CD4-positive, alpha-beta T cell treated with Interleukin-1 beta for 1 hour (primary cell): ENCODE data around the gene GPLD1.
"Not testable (repeated sequence)": the region's sequence is repeated elsewhere in the genome, so short reads cannot be mapped to it uniquely, and the experiment has no call there.

ENCODE experiments used
- DNase-seq, 2 donors: peaks; one replicate each; pipeline ENCODE4 v3.0.0-alpha.2; 2020 to 2022

GPLD1 gene

DNA sequence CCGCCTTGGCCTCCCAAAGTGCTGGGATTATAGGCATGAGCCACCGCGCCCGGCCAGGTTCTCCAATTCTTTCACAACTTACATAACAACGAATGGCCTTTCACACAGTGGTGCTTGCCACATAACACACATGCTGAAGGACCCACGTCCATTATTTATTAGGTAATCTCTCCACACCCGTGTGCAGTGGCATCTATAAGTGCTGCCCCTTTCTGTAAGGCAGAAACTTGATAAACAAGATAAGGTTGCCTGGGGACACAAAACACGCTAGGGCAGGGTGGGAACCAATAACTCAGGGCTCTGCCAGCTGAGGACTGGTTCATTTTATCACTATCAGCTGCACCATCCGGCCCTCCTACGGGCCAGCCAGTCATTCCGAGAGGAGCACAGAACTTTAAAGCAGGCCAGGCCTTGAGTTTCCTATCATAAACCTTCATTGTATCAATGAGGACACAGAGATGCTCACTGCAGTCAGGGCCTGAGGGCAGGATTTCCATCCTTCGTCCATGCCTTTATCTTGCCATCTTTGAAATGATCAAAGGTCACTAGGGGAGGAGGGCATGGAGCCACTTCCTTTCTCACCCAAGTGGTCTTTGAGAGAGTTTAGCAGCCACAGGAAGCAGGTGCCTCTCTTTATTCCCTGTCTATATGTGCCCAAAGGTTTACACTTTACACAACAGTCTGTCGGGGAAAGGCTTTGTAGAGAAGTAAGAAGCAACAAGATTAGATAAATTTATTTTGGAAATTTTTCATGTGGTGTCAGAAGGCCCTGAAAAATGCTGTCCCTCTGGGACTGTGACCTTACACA lies 37.6 kb downstream of the GPLD1 start:
- no peak for DNase-seq

DNA sequence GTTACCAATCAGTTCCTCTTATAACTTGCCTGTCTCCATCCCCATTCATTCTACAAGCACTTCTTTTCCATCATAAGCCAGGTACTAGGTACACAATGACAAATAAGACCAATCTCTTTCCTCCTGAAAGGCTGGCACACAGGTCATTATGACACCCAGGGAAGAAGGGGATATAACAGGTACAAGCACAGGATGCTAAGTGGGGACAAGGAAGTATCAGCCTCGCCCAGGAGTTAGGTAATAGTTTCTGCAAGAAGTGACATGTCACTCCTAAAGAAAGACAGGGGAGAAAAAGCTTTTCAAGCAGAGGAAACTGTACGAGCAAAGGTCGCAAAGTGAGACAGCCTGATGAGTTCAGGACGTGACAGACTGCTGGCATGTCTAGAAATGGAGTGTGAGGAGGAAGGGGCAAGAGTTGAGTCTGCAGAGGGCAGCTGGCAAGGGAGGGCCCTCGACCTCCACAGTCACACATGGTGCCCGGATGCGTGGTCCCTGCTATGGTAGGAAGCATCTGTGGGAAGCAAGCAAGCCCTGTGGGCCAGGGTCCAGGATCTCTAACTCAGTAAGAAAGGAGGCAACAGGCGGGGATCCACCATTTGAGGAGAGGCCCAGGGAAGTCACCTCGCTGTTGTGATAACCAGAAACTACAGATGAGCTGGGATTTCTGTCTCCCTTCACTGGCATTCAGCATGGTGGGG lies 40.4 kb downstream of the GPLD1 start:
- no peak for DNase-seq

DNA sequence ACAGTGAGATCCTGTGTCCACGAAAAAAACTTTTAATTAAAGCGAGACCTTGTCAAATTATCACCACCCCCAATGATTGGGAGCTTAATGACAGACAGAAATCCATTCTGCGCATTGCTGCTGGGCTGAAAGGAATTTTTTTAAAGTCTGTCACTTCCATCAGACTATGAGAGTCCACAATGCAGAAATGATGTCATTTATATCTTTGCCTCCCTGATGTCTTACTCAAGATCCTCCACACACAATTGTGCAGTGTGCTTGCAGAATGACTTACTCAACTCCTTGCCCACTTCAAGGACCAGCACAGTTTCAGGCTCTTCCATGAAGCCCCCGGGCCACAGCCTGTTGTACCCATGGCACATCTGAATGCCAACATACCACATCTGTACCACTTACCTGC lies 41.0 kb downstream of the GPLD1 start:
- no peak for DNase-seq

DNA sequence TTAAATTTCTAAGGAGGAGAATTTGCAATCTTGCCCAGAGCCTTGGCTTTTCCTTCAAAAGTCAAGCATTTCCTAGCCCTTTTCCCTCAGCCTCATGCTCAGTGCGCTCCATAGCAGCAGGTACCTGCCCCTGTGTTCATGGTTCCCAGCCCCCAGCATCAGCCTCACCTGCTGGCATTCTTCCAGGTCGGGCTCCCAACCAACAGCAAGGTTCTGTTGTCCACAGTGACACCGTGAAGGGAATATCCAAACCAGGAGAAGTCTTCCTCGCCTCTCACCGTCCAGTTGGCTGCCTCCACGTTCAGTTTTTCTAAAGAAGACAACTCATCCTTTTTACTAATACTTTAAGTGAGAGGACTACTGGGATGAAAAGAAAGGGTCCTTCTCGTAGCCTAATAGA lies 42.7 kb downstream of the GPLD1 start:
- DNase-seq: no peak

DNA sequence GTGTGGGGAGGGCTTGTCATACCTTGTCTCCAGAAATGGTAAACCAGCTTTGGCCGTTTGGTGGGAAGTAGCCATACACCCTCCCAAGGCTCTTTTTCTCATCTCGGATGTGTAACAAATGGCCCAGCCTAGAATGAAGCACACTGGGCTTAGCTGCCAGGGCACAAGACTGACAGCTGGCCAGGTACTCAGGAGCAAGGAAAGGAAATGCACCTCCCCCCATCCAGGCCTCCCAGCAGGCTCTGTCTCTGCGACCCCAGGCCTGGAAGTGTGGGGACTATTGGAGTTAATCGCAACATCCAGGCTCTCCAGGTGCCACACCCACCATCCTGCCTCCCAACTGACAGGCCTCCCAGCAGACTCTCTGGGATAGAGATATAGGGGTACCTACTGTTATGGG lies 43.7 kb downstream of the GPLD1 start:
- DNase-seq: no peak

DNA sequence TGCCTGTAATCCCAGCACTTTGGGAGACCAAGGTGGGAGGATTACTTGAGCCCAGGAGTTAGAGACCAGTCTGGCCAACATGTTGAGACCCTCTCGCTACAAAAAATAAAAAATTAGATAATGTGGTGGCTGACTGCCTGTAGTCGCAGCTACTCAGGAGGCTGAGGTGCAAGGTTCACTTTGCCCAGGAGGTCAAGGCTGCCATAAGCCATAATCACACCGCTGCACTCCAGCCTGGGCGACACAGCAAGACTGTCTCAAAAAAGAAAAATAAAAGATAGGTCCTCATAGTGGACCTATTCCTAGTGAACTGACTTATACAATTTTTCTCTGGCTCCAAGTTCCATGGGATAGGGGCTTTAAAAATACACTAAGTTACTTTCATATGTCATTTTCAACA lies 44.8 kb downstream of the GPLD1 start:
- no peak for DNase-seq

DNA sequence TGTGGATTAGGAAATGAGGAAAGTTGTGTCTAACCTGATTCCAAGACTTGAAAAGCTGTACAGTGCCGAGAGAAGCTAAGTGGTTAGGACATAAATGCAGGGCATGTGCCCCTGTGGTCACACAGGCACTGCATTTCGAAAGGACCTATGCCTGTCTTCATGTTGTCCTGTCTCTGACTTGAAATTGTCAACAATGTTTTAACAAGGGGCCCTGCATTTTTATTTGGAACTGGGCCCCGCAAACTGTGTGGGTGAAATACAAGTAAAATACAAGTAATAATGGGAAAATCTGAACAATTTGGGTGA lies 47.8 kb downstream of the GPLD1 start:
- no peak for DNase-seq

DNA sequence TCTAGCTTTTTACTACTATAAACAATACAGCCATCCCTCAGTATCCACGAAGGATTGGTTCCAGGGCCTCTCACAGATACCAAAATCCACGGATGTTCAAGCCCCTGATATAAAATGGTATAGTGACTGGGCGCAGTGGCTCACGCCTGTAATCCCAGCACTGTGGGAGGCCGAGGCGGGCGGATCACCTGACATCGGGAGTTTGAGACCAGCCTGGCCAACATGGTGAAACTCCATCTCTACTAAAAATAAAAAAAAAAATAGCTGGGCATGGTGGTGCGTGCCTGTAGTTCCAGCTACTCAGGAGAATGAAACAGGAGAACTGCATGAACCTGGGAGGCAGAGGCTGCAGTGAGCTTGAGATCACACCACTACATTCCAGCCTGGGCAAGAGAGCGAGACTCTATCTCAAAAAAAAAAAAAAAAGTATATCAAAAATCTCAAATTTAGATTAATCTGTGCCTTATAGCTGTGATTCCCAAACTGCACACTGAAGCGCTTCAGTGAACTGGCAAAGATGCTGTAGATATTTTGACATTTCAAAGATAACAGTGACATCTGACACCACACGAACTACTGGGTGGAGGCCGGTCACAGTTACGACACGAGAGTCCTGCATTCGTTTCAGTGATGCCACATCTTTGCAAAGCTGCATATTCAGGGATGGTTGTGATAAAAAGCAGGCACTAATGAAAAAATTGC lies 48.3 kb downstream of the GPLD1 start:
- no peak for DNase-seq

DNA sequence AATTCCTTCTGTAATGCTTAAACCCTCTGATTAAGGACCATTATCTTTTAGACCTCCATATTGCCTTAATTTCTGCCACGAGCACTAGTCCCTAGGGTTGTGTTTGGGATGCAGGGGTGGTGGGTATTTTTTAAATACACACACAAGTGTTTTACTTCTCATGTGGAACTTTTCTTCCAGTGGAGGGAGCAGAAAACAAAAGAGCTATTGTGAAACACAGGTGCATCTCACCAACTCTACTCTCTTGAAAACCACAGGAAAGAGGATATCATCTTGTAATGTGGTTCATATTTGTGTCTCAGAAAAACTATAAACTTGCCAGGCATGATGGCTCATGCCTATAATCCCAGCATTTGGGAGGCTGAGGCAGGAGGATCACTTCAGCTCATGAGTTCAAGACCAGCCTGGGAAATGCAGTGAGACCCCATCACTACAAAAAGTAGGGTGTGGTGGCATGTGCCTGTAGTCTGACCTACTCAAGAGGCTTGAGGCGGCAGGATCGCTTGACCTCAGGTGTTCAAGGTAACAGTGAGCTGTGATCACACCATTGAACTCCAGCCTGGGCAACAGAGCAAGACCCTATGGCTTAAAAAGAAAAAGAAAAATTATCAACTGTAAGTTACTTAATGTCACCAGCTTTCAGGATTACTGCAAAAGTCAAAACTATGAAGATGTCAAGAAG lies 49.4 kb downstream of the GPLD1 start:
- no peak for DNase-seq

DNA sequence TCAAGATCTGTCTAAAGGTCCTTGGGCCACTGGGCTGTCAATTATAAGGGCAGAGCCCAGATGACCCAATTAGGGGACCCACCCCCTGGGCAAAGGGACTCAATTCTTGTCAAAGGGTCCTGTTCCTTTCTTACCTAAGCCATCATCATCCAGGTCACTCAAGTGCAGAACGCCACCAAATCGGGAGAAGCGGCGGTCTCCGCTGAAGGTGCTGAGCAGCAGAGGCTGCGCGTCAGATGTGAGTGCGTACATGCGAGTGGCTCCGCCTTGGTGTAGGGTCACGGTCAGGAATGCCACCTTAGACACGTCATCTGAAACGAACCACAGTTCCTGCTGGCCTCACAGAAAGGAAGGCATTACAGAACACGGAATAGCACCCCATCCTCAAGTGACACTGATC lies 52.4 kb downstream of the GPLD1 start:
- no peak for DNase-seq

DNA sequence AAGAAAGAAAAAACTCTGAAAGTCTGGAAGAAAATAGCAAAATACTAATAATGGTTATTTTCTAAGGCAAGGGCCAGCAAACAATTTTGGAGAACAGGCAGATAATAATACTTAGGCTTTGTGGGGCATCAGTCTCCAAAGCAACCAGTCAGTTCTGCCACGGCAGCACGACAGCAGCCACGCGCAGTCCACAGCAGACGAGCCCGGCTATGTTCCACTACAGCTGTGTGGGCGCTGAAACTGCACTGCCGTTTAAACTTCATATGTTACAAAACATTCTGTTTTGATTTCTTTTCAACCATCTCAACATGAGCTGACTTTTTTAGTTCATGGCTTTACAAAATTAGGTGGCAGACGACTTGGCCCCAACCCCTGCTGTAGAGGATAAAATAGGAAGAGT lies 56.8 kb downstream of the GPLD1 start:
- DNase-seq: no peak

DNA sequence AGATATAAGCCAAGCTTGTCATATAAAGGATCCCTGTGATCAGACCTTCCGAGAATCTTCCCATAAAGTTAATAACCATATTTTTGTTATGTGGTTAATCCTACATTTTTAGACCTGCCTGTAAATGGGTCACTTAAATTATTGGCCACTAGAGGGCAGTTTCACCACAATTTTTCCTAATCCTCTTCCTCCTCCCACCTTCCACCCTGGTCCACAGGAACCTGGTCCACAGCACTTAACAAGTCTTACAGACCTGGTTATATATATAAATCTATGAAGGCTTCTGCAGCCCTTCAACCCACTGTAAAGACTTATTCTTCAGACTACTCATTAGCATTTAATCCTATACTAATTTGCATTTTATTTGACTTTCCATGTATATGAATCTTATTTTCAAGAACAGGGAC lies 58.3 kb downstream of the GPLD1 start:
- peak; percentile 4 to 42 for DNase-seq

DNA sequence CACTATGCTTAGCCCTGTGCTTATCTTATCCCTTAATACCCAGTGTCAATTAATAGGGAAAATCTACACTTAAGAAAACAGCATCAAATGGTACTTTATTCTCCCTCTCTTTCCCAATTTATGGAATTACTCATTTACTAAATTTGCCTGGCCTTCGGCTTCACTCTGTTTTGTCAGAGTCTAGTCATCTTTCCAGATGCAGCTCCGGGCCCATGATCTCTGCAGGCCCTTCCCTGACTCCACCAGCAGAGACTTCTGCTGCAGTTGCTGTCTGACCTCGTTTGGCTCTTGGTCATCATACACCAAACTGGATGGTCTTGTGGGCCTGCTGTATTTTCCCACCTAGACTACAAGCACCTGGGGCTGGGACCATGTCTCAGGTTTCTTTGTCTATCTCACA lies 59.3 kb downstream of the GPLD1 start:
- DNase-seq: no peak

DNA sequence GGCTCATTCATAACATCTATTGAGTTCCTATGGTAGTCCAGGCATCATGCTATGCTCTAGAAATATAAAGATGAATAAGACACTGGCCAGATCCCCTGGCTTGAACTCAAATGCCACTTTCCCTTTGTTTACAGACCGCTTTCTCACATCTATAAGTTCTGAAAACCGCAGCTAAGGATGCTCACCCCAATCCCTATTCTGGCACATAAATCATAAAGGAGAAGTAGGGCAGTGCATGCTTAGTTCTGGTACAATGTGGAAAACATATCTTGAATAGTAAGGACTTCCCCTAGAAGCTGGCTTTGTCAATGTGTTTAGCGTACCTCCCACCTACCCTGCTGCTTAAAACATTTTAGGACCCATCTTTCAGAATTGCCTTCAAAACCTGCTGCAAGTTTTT lies 60.2 kb downstream of the GPLD1 start:
- DNase-seq: no peak

DNA sequence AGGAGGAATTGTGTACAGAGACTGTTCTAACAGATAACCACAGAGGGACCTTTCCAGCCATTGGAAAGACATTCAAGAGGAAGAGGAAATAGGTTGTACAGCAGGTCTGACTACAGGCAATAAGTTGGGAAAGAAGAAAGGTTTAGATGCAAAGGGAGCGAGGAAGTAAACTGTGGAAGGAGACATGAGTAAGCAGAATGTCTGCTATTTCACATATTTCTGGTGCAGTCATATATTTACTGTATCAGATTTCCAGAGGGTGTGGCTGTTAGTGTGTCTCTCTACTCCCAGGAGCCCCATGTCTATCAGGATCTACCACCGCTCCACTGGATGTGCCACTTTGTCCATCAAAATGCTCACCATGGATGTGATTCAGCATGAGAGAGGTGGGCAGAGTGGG lies 60.8 kb downstream of the GPLD1 start:
- no peak for DNase-seq

DNA sequence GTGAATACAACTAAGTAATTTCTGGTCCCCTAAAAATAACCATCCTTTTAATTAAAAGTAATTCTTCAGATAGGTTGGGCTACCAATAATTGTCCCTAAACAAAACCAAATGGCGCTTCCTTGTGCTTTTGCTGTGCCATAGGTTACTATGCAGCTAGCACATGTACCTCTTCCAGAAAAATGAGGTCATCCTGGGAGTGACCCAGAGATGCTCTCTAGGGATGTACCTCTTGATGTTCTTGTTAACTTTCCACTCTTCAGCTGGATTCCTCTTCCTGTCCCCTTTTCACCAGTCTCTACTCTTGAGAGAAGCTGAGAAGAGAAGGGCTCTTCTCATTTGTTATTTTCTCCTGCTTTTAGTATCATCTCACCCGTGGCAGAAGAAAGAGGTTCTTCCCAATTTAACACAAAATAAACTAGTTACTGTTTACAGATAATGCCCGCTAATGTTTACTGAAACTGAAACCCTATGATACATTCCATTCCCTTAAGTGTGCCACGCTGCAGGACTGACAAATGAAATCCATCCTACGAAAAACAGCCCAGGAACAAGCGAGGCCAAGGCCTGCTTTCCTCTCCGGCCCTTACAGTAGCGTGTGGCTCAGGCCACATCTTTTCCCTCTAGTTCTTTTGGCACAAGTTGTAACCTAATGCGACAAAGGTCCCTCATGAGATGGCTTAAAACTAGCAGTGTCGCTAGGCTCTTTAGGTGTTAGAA lies 62.5 kb downstream of the GPLD1 start:
- DNase-seq: no peak

DNA sequence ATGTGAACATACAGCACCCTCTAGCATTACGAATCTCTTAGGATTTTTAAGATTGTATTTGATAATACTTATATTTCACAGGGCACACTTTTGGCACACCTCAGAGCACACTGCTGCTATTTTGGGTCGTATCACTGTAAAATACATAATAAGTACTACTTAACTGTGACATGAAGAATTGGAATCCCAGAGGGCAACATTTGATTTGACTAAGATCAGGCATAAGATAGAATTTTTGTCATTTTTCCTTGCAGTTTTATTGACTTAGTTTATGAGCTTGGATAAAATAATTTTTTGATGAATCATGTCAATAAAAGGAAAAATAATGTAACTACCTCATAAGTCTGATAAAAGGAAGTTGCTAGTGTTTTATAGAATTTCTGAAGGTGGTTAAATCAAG lies 64.3 kb downstream of the GPLD1 start:
- DNase-seq: no peak

DNA sequence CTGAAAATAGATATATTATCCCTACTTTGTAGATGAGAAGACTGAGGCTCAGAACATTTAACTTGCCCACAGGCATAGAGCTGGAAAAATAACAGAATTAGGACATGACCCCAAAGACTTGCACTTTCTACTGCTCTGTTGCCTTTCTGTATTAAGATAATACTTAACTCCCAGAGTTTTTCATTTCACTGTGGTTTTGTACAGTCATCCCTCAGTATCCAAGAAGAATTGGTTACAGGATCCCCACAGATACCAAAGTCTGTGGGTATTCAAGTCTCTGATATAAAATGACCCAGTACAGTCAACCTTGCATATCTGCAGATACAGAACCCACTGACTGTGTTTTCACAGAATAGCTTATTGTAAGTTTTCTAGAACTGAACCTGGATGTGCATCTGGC lies 69.9 kb downstream of the GPLD1 start:
- no peak for DNase-seq

DNA sequence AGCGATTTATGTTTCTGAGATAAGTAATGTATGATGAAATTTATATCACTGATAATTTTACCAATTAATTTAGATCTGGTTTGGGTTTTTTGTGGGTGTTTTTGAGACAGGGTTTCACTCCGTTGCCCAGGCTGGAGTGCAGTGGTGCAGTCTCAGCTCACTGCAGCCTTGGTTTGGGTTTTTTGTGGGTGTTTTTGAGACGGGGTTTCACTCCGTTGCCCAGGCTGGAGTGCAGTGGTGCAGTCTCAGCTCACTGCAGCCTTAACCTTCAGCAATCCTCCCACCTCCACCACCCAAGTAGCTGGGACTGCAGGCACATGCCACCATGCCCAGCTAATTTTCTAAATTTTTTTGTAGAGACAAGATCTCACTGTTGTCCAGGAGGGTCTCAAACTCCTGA lies 73.6 kb downstream of the GPLD1 start:
- no peak for DNase-seq

DNA sequence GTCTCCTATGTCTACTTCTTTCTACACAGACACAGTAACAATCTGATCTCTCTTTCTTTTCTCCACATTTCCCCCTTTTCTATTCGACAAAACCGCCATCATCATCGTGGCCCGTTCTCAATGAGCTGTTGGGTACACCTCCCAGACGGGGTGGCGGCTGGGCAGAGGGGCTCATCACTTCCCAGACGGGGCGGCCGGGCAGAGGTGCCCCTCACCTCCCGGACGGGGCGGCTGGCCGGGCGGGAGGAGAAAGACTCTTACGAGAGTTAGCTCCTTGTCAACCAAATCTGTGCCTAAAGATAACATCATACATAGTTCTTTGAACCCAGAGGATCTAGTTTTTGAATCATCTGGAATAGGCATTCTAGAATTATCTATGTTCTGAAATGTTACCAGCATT lies 74.8 kb downstream of the GPLD1 start:
- not testable (repeated sequence) for DNase-seq

DNA sequence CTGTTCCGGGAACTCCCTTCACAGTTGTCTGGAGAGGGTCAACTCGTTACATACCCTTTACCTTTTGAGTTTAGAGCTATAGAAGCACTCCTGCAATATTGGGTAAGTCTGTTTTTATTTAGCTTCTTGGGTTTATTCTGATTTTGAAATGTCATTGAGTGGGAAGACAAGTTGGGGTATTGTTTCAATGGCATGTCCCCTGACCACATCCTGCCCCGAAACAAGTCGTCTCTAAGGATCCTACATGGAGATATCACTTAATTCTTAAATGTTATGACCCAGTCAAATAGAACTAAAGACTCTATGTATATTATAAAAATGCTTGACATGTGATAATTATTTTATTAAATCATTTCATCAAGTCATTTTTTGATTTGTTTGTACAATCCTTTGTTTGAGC lies 77.1 kb downstream of the GPLD1 start:
- no peak for DNase-seq

DNA sequence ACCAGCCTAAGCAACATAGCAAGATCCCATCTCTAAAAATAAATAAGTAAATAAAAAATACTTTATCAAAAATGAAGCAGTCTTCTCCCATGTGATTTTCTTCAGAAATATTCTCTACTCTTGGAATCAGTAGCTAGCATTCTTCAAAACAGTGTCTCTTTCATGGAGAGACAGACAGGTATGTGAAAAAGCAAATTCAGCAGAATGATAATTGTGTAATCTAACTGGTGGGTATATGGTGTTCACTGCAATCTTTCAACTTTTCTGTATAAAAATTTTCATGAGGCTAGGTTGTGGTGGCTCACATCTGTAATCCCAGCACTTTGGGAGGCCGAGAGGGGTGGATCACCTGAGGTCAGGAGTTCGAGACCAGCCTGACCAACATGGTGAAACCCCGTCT lies 78.8 kb downstream of the GPLD1 start:
- DNase-seq: no peak
